Glutamatergic neuron (in vitro differentiated cells): Measurements from ENCODE around the gene HEATR1. TPM values are rescaled to one million over a fixed set of nuclear protein-coding genes. Genes with fewer than 3 reads are reported as not detected.

Source experiments
- DNase-seq: peaks from one replicate; pipeline ENCODE4 v3.0.0; 2022
- H3K27ac Mint-ChIP-seq: one replicate; pipeline ENCODE4 v1.8.0; 2020; ENCODE audit warnings: mild to moderate bottlenecking, mixed read lengths, inconsistent platforms; ENCODE audit not compliant: unreplicated experiment
- H3K27me3 Mint-ChIP-seq: one replicate; pipeline ENCODE4 v1.8.0; 2020; ENCODE audit warnings: mild to moderate bottlenecking, moderate library complexity, mixed read lengths, inconsistent platforms; ENCODE audit not compliant: unreplicated experiment
- H3K36me3 Mint-ChIP-seq: one replicate; pipeline ENCODE4 v1.8.0; 2020; ENCODE audit warnings: mild to moderate bottlenecking, mixed read lengths, inconsistent platforms; ENCODE audit not compliant: unreplicated experiment
- H3K4me1 Mint-ChIP-seq: one replicate; pipeline ENCODE4 v1.8.0; 2020; ENCODE audit warnings: mild to moderate bottlenecking, low read depth, mixed read lengths, inconsistent platforms; ENCODE audit not compliant: unreplicated experiment
- H3K4me3 Mint-ChIP-seq: one replicate; pipeline ENCODE4 v1.8.0; 2020; ENCODE audit warnings: mild to moderate bottlenecking, mixed read lengths, inconsistent platforms; ENCODE audit not compliant: unreplicated experiment
- H3K9me3 Mint-ChIP-seq: one replicate; pipeline ENCODE4 v1.8.0; 2020; ENCODE audit warnings: mild to moderate bottlenecking, moderate library complexity, mixed read lengths, inconsistent platforms; ENCODE audit not compliant: unreplicated experiment
- CTCF ChIP-seq: fragments of 200-600 bp; sonication (generic); IDR thresholded peaks from one replicate; pipeline ENCODE4 v1.5.0; 2021; ENCODE audit not compliant: partially characterized antibody, unreplicated experiment
- total RNA-seq: library from RNA; stranded (reverse); fragmentation: NEBNext Ultra II Directional; extraction: Animal tissue kit (Norgen Biotek cat#: 25700); gene quantifications from one replicate; pipeline ENCODE4 v1.2.1, GENCODE V29; 2021; ENCODE audit not compliant: unreplicated experiment

HEATR1 gene
- total RNA-seq, 1 donor from 2014 or later = 31.7 TPM

DNA sequence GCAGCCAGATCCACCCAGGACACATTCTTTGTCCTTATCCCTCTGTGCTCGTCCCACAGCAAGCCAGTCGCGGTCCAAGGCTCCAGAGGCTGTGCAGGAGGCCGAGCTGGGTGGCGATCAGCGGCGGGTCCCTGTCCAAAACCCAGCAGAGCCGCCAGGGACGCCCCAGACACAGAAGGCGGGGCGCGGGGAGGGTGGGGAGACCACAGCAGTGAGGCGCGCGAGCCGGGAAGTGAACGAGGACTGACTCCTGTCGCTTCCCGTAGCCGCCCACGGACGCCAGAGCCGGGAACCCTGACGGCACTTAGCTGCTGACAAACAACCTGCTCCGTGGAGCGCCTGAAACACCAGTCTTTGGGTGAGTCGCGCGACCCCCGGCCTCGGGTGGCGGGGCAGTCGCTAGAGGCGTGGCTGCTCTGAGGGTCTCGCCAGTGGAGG is 80.6 kb downstream of the HEATR1 start, which contains the start of gene LGALS8:
TSS of gene LGALS8 (plus strand) at position 279 of the 438 bp plus-strand sequence. CDS start 2,089 bp downstream, outside the sequence.
- Mint-ChIP-seq H3K36me3 (peaks cover 4% of the 10 kb centered on the region), H3K4me3 (peak within 1 kb of the TSS; percentile 87), H3K27me3 (peaks cover 4% of the 10 kb centered on the region), H3K9me3 (peaks cover 7% of the 10 kb centered on the region), H3K27ac (peak within 1 kb of the TSS; percentile 91), H3K4me1 (peaks cover 16% of the 10 kb centered on the region)
- DNase-seq = peak; percentile 76
- no peak for TF ChIP-seq CTCF

DNA sequence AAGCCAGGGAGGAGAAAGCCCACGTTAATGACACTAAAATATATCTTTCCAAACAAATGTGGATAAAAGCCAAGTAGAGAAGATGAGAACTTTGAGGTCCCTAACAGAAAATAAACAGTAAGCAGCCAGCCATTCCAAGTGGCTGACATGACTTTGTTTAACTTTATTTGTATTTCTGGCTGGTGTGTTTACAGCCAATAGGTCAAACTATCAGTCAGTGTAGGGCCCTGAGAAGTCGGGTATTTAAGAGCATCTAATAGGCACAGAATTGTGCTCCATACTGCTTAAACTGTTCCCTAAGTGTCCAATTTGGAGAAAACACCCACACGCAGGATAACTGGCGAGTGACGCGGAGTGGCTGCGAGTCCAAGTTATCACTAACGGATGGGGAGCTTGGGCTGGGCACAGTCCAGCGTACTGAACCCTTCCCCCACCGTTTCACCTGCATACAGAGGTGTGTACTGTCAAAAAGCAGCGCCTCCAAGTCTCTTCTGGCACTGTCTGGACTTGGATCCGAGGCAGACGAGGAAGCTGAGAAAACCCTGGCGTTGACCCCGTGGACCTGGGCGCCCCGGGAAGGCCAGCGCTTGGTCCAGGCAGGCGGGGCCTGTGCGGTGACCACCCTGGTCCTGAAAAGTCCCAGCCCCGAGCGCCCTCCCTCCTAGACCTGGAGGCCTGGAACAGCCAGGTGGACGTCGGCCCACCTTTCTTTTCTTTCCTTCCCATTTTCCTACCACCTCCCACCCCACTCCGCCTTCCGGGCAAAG is 81.2 kb downstream of the HEATR1 start:
- H3K9me3 Mint-ChIP-seq = peaks cover 7% of the 10 kb centered on the region
- peaks cover 16% of the 10 kb centered on the region for H3K4me1 Mint-ChIP-seq
- H3K27ac Mint-ChIP-seq = peak overlapping the region; percentile 72
- no peak for TF ChIP-seq CTCF
- peaks cover 4% of the 10 kb centered on the region for H3K27me3 Mint-ChIP-seq
- DNase-seq = peak; percentile 27
- H3K36me3 Mint-ChIP-seq = peaks cover 4% of the 10 kb centered on the region
- H3K4me3 Mint-ChIP-seq = peak overlapping the region; percentile 87

GRCh38 chr1:236520445-236521005 is 83.8 kb downstream of the HEATR1 start:
- Mint-ChIP-seq H3K36me3 (peaks cover 4% of the 10 kb centered on the region), H3K27ac (peak overlapping the region; percentile 75), H3K4me3 (no peak overlapping the region), H3K27me3 (peaks cover 4% of the 10 kb centered on the region), H3K4me1 (peaks cover 16% of the 10 kb centered on the region), H3K9me3 (peaks cover 7% of the 10 kb centered on the region)
- no peak for TF ChIP-seq CTCF
- no peak for DNase-seq

- H3K36me3 Mint-ChIP-seq = peaks cover 4% of the 10 kb centered on the region
- H3K4me3 Mint-ChIP-seq = no peak overlapping the region
- peaks cover 4% of the 10 kb centered on the region for H3K27me3 Mint-ChIP-seq
- no peak for TF ChIP-seq CTCF
- H3K4me1 Mint-ChIP-seq = peaks cover 6% of the 10 kb centered on the region
- no peak for DNase-seq
- peaks cover 2% of the 10 kb centered on the region for H3K9me3 Mint-ChIP-seq
- H3K27ac Mint-ChIP-seq = no peak overlapping the region
Observed at GRCh38 chr1:236518322-236518721, 86.0 kb downstream of the HEATR1 start.
